ENCODE data around the gene TSSK6.

DNA sequence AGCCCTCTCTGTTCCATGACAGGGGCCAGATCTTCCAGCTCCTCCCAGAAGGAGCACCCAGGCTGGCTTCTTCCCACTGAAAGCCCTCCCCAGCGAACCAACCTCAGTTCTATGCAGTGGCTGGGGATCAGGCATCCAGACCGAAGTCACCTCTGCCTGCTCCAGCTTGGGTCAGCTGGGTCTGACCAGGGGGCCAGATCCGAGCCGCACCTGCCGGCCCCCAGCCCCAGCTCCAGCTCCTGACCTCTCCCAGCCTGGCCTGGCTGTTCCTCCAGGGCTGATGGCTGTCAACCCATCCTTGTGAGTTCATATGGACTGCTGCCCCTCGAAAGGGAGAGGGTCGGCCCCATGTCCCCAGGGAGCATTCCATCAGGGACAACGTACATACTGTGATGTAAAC, 8.0 kb downstream of the TSSK6 start:
- TF ChIP-seq CTCF (conservative IDR thresholded peaks at IDR 0.05; ENCODE audit: low read depth, low read length): no peak
- no peak for TF ChIP-seq EZH2 (IDR thresholded peaks at IDR 0.05; ENCODE audit: low read length, unreplicated experiment)
- no peak for TF ChIP-seq EZH2phosphoT487 (IDR thresholded peaks at IDR 0.05; ENCODE audit: borderline replicate concordance, low read length)

Data from PC-3 (cell line).